Measurements from ENCODE around the gene CA10. TPM values are rescaled to one million over a fixed set of nuclear protein-coding genes. Genes with fewer than 3 reads are reported as not detected.

CA10 gene
- polyA plus RNA-seq, 4 donors = 0.19 to 0.31 TPM; not detected in 2

- Histone ChIP-seq H3K36me3 (ENCODE audit: control insufficient read depth in 3 of 3, insufficient read depth in 2 of 3, low read depth in 1 of 3, low read length in 3 of 3) (no peaks in the 10 kb centered on the region), H3K9me3 (ENCODE audit: control insufficient read depth in 2 of 2, insufficient read depth in 1 of 2, low read depth in 1 of 2, low read length in 1 of 2) (no peaks in the 10 kb centered on the region), H3K4me3 (ENCODE audit: low read depth in 1 of 3, low read length in 3 of 3) (no peak overlapping the region), H3K4me1 (ENCODE audit: control insufficient read depth in 3 of 3, insufficient read depth in 2 of 3, low read depth in 1 of 3, low read length in 2 of 3) (no peaks in the 10 kb centered on the region), H3K27ac (ENCODE audit: low read depth in 1 of 3, low read length in 2 of 3) (no peak overlapping the region), H3K27me3 (ENCODE audit: control insufficient read depth in 3 of 3, insufficient read depth in 3 of 3, low read length in 3 of 3) (peaks cover 0 to 4% (median 3%) of the 10 kb centered on the region in 3 donors)
- DNase-seq = no peak
- WGBS, 3 donors = 91 to 92% (median 92%) methylated on average over 6 of the region's 6 CpGs
- no peak for FAIRE-seq
These were observed 247.3 kb downstream of the CA10 start for GRCh38 chr17:51911237-51911636.

DNA sequence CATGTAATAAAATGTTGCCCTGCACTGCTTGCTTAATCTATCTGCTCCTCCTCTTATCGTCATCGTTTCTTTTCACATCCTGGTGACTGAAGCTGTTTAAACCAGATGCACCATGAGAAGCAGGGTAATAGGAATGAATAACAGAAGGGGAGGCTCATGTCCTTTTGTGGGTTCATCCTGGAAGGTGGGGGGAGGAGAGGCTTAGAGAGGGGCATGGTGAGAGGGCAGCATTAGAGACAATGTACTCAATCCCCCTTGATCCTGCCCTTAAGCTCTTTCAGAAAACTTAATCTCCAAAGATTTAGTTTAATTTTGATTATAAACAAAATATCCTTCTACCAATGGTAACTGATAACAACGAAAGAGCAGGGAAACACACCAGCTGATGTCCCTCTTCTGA lies 248.5 kb downstream of the CA10 start:
- DNase-seq (no peak), FAIRE-seq (no peak)
- Histone ChIP-seq H3K9me3 (ENCODE audit: control insufficient read depth in 2 of 2, insufficient read depth in 1 of 2, low read depth in 1 of 2, low read length in 1 of 2) (no peaks in the 10 kb centered on the region), H3K4me3 (ENCODE audit: low read depth in 1 of 3, low read length in 3 of 3) (no peak overlapping the region), H3K27me3 (ENCODE audit: control insufficient read depth in 3 of 3, insufficient read depth in 3 of 3, low read length in 3 of 3) (peaks cover 0 to 4% (median 3%) of the 10 kb centered on the region in 3 donors), H3K36me3 (ENCODE audit: control insufficient read depth in 3 of 3, insufficient read depth in 2 of 3, low read depth in 1 of 3, low read length in 3 of 3) (no peaks in the 10 kb centered on the region), H3K4me1 (ENCODE audit: control insufficient read depth in 3 of 3, insufficient read depth in 2 of 3, low read depth in 1 of 3, low read length in 2 of 3) (no peaks in the 10 kb centered on the region), H3K27ac (ENCODE audit: low read depth in 1 of 3, low read length in 2 of 3) (no peak overlapping the region)
- WGBS, 3 donors = 50 to 68% (median 57%) methylated on average over 3 of the region's 3 CpGs

GRCh38 chr17:51908841-51909537 lies 249.5 kb downstream of the CA10 start:
- Histone ChIP-seq H3K27ac (ENCODE audit: low read depth in 1 of 3, low read length in 2 of 3) (no peak overlapping the region), H3K4me3 (ENCODE audit: low read depth in 1 of 3, low read length in 3 of 3) (no peak overlapping the region), H3K27me3 (ENCODE audit: control insufficient read depth in 3 of 3, insufficient read depth in 3 of 3, low read length in 3 of 3) (peaks cover 0 to 4% (median 3%) of the 10 kb centered on the region in 3 donors), H3K9me3 (ENCODE audit: control insufficient read depth in 2 of 2, insufficient read depth in 1 of 2, low read depth in 1 of 2, low read length in 1 of 2) (no peaks in the 10 kb centered on the region), H3K4me1 (ENCODE audit: control insufficient read depth in 3 of 3, insufficient read depth in 2 of 3, low read depth in 1 of 3, low read length in 2 of 3) (no peaks in the 10 kb centered on the region), H3K36me3 (ENCODE audit: control insufficient read depth in 3 of 3, insufficient read depth in 2 of 3, low read depth in 1 of 3, low read length in 3 of 3) (no peaks in the 10 kb centered on the region)
- FAIRE-seq (no peak), DNase-seq (no peak)
- WGBS, 3 donors = 49 to 65% (median 62%) methylated on average over 7 of the region's 7 CpGs

- no peaks in the 10 kb centered on the region for H3K4me1 ChIP-seq (ENCODE audit: control insufficient read depth in 3 of 3, insufficient read depth in 2 of 3, low read depth in 1 of 3, low read length in 2 of 3)
- H3K9me3 ChIP-seq (ENCODE audit: control insufficient read depth in 2 of 2, insufficient read depth in 1 of 2, low read depth in 1 of 2, low read length in 1 of 2) = no peaks in the 10 kb centered on the region
- H3K27ac ChIP-seq (ENCODE audit: low read depth in 1 of 3, low read length in 2 of 3) = no peak overlapping the region
- no peaks in the 10 kb centered on the region for H3K36me3 ChIP-seq (ENCODE audit: control insufficient read depth in 3 of 3, insufficient read depth in 2 of 3, low read depth in 1 of 3, low read length in 3 of 3)
- WGBS, 3 donors = 67 to 76% (median 71%) methylated on average over 2 of the region's 2 CpGs
- H3K4me3 ChIP-seq (ENCODE audit: low read depth in 1 of 3, low read length in 3 of 3) = no peak overlapping the region
- no peak for FAIRE-seq
- H3K27me3 ChIP-seq (ENCODE audit: control insufficient read depth in 3 of 3, insufficient read depth in 3 of 3, low read length in 3 of 3) = peaks cover 0 to 4% (median 3%) of the 10 kb centered on the region in 3 donors
- no peak for DNase-seq
These were observed 251.5 kb downstream of the CA10 start for GRCh38 chr17:51907041-51907440.

DNA sequence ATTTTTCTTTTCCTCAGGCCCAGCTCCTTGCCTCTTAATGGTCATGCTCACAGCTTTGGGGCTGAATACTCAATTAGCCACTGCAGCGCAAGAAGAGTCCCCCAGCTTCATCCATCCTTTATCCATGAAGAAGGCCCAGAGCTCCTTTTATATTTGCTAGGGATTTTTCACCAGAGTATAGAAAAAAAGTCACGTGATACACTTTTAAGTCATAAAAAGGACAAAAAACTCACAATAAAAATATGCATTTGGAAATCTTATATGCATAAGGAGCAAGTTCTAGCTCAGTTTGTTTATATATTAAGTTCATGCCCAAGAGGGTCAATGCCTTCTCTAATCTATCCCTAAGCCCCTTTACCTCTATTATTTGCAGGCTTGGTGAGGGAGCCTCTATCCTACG lies 254.1 kb downstream of the CA10 start:
- Histone ChIP-seq H3K4me3 (ENCODE audit: low read depth in 1 of 3, low read length in 3 of 3) (no peak overlapping the region), H3K36me3 (ENCODE audit: control insufficient read depth in 3 of 3, insufficient read depth in 2 of 3, low read depth in 1 of 3, low read length in 3 of 3) (no peaks in the 10 kb centered on the region), H3K9me3 (ENCODE audit: control insufficient read depth in 2 of 2, insufficient read depth in 1 of 2, low read depth in 1 of 2, low read length in 1 of 2) (no peaks in the 10 kb centered on the region), H3K27me3 (ENCODE audit: control insufficient read depth in 3 of 3, insufficient read depth in 3 of 3, low read length in 3 of 3) (peaks cover 0 to 3% (median 0%) of the 10 kb centered on the region in 3 donors), H3K27ac (ENCODE audit: low read depth in 1 of 3, low read length in 2 of 3) (no peak overlapping the region), H3K4me1 (ENCODE audit: control insufficient read depth in 3 of 3, insufficient read depth in 2 of 3, low read depth in 1 of 3, low read length in 2 of 3) (no peaks in the 10 kb centered on the region)
- FAIRE-seq (no peak), DNase-seq (no peak)
- 72 to 83% (median 82%) methylated on average over 3 of the region's 3 CpGs for WGBS, 3 donors

DNA sequence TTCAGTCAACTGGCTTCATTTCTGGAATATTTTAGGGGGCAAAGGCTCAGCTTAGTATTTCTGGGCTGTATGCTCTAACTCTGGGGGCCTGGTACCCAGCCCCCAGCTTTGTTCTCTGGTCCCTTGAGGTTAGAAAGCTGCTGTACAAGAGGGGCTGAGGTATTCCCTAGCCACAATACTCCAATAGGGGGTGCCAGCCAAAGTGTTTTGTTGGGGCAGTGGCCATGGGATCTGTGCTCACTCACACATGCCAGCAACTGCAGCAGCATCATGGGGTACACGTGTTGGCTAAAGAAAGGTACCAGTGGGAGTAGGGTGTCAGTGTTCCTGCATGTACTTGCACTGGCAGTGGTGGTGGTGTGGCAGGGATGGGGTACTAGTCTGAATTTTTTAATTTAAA lies 257.3 kb downstream of the CA10 start:
- Histone ChIP-seq H3K4me3 (ENCODE audit: low read depth in 1 of 3, low read length in 3 of 3) (no peak overlapping the region), H3K36me3 (ENCODE audit: control insufficient read depth in 3 of 3, insufficient read depth in 2 of 3, low read depth in 1 of 3, low read length in 3 of 3) (no peaks in the 10 kb centered on the region), H3K27me3 (ENCODE audit: control insufficient read depth in 3 of 3, insufficient read depth in 3 of 3, low read length in 3 of 3) (no peaks in the 10 kb centered on the region), H3K27ac (ENCODE audit: low read depth in 1 of 3, low read length in 2 of 3) (no peak overlapping the region), H3K4me1 (ENCODE audit: control insufficient read depth in 3 of 3, insufficient read depth in 2 of 3, low read depth in 1 of 3, low read length in 2 of 3) (no peaks in the 10 kb centered on the region), H3K9me3 (ENCODE audit: control insufficient read depth in 2 of 2, insufficient read depth in 1 of 2, low read depth in 1 of 2, low read length in 1 of 2) (no peaks in the 10 kb centered on the region)
- no peak for DNase-seq
- FAIRE-seq = no peak
- WGBS, 3 donors = 27 to 40% (median 38%) methylated on average over 1 of the region's 1 CpG

DNA sequence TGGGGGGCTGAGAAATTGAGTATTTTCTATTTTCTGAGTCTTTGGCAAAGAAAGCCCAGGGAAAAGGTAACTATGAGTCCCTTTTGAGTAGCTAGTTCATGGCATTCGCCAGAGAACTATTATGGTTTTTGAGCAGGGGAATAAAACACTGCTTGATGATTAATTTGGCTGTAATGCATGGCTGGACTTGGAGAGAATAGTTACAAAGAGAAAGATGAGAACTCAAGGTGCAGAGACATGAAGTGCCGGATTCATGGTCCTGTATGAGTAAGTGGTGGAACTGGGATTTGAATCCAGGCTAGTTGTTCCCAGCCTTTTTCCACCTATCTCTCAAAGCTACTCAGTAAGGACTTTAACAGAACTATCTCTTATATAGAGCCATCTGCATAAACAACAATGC lies 266.6 kb downstream of the CA10 start:
- Histone ChIP-seq H3K27ac (ENCODE audit: low read depth in 1 of 3, low read length in 2 of 3) (no peak overlapping the region), H3K4me3 (ENCODE audit: low read depth in 1 of 3, low read length in 3 of 3) (no peak overlapping the region), H3K36me3 (ENCODE audit: control insufficient read depth in 3 of 3, insufficient read depth in 2 of 3, low read depth in 1 of 3, low read length in 3 of 3) (no peaks in the 10 kb centered on the region), H3K4me1 (ENCODE audit: control insufficient read depth in 3 of 3, insufficient read depth in 2 of 3, low read depth in 1 of 3, low read length in 2 of 3) (no peaks in the 10 kb centered on the region), H3K9me3 (ENCODE audit: control insufficient read depth in 2 of 2, insufficient read depth in 1 of 2, low read depth in 1 of 2, low read length in 1 of 2) (no peaks in the 10 kb centered on the region), H3K27me3 (ENCODE audit: control insufficient read depth in 3 of 3, insufficient read depth in 3 of 3, low read length in 3 of 3) (no peaks in the 10 kb centered on the region)
- DNase-seq (no peak), FAIRE-seq (no peak)
- WGBS, 3 donors = 68 to 87% (median 80%) methylated on average over 2 of the region's 2 CpGs

DNA sequence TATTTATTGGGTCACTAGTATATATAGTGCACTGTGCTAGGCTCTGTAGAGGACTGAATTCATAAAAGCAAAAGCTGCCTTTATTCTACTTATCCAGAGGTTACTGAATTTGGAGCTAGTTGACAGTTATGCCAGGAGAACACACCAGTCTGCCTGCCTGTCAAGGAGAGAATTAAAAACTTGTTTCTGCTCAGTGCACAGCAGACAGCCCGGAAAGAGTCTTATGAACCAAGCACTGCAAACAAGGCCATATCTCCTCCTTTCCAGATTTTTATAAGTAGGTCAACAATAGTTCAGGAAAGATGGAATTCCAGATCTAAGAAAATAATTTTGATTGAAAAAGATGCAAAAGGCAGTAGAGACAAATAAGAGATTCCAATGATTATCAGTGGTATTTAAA lies 267.8 kb downstream of the CA10 start:
- no peaks in the 10 kb centered on the region for H3K9me3 ChIP-seq (ENCODE audit: control insufficient read depth in 2 of 2, insufficient read depth in 1 of 2, low read depth in 1 of 2, low read length in 1 of 2)
- no peaks in the 10 kb centered on the region for H3K36me3 ChIP-seq (ENCODE audit: control insufficient read depth in 3 of 3, insufficient read depth in 2 of 3, low read depth in 1 of 3, low read length in 3 of 3)
- H3K27ac ChIP-seq (ENCODE audit: low read depth in 1 of 3, low read length in 2 of 3) = no peak overlapping the region
- no peak overlapping the region for H3K4me3 ChIP-seq (ENCODE audit: low read depth in 1 of 3, low read length in 3 of 3)
- no peaks in the 10 kb centered on the region for H3K4me1 ChIP-seq (ENCODE audit: control insufficient read depth in 3 of 3, insufficient read depth in 2 of 3, low read depth in 1 of 3, low read length in 2 of 3)
- no peaks in the 10 kb centered on the region for H3K27me3 ChIP-seq (ENCODE audit: control insufficient read depth in 3 of 3, insufficient read depth in 3 of 3, low read length in 3 of 3)
- DNase-seq (no peak), FAIRE-seq (no peak)
- 80 to 89% (median 85%) methylated on average over 1 of the region's 1 CpG for WGBS, 3 donors

DNA sequence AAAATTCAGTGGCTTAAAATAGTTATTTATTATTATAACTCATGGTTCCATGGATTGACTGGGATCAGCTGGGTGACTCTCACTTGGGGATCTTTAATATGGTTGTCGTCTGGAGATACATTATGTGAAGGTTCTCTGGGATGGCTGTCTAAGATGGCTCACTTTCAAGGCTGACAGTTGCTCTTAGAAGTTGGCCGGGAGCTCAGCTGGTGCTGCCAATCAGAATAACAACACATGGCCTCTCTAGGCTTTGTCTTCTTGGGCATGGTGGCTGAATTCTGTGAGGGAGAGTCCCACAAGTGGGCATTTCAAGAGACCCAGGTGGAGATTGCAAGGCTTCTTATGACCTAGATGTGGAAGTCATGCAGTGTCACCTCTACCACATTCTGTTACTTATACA lies 269.7 kb downstream of the CA10 start:
- no peak for FAIRE-seq

More for the DNA sequence above, 269.7 kb downstream of the CA10 start:
- WGBS, 3 donors = 82 to 87% (median 83%) methylated on average over 2 of the region's 2 CpGs
- Histone ChIP-seq H3K4me1 (ENCODE audit: control insufficient read depth in 3 of 3, insufficient read depth in 2 of 3, low read depth in 1 of 3, low read length in 2 of 3) (no peaks in the 10 kb centered on the region), H3K4me3 (ENCODE audit: low read depth in 1 of 3, low read length in 3 of 3) (no peak overlapping the region), H3K36me3 (ENCODE audit: control insufficient read depth in 3 of 3, insufficient read depth in 2 of 3, low read depth in 1 of 3, low read length in 3 of 3) (no peaks in the 10 kb centered on the region), H3K9me3 (ENCODE audit: control insufficient read depth in 2 of 2, insufficient read depth in 1 of 2, low read depth in 1 of 2, low read length in 1 of 2) (no peaks in the 10 kb centered on the region), H3K27ac (ENCODE audit: low read depth in 1 of 3, low read length in 2 of 3) (no peak overlapping the region), H3K27me3 (ENCODE audit: control insufficient read depth in 3 of 3, insufficient read depth in 3 of 3, low read length in 3 of 3) (no peaks in the 10 kb centered on the region)
- no peak for DNase-seq
